Measurements from ENCODE around the gene TRIM60.

TRIM60 gene

DNA sequence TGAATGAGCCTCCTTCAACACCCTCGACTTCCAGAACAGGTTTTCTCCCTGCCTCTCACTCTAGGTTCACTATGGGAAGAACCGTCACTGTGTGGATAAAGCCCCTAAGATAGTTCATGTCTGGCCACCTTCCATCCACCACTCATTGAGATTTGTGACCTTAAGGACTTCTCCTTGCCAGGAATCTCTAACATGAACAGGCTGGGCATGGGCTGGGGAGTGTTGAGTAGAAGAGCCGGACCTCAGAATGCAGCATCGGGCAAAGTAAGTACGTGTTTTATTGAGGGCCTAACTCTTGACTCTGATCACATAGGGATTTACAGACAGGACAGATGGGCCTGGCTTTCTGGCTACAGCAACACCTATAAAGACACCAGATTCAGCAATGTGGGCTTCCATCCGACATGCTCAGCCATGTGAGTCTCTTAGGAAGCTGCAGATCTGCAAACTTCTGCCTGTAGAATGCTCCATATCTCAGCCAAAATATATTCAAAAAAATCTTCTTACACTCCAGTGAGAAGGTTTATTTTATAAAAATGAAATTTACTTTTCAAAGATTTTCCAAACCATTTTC is 26.4 kb upstream of the TRIM60 start:
- H3K9me3 ChIP-seq (ENCODE audit: control insufficient read depth, insufficient read depth, low read length), result no peaks in the 10 kb centered on the region
- H3K27ac ChIP-seq (ENCODE audit: low read depth, low read length), result no peak overlapping the region
- H4K20me1 ChIP-seq (ENCODE audit: control insufficient read depth, insufficient read depth, low read depth, low read length), result no peaks in the 10 kb centered on the region
- no peaks in the 10 kb centered on the region for H3K9me2 ChIP-seq (replicated peaks; ENCODE audit: control insufficient read depth, low read length)
- H3K27me3 ChIP-seq (ENCODE audit: control insufficient read depth, low read length), result no peaks in the 10 kb centered on the region; the same call in 1 of the 2 replicates
- no peaks in the 10 kb centered on the region for H3K79me2 ChIP-seq (ENCODE audit: control insufficient read depth, low read length)
- H3K36me3 ChIP-seq (ENCODE audit: control insufficient read depth, low read length), result no peaks in the 10 kb centered on the region
- no peak overlapping the region for H3K4me3 ChIP-seq (ENCODE audit: low read length)
- no peaks in the 10 kb centered on the region for H3K4me1 ChIP-seq (ENCODE audit: control insufficient read depth, low read length)
- no peak for TF ChIP-seq EZH2phosphoT487 (IDR thresholded peaks at IDR 0.05; ENCODE audit: borderline replicate concordance, low read length)
- TF ChIP-seq, protein P1, sequence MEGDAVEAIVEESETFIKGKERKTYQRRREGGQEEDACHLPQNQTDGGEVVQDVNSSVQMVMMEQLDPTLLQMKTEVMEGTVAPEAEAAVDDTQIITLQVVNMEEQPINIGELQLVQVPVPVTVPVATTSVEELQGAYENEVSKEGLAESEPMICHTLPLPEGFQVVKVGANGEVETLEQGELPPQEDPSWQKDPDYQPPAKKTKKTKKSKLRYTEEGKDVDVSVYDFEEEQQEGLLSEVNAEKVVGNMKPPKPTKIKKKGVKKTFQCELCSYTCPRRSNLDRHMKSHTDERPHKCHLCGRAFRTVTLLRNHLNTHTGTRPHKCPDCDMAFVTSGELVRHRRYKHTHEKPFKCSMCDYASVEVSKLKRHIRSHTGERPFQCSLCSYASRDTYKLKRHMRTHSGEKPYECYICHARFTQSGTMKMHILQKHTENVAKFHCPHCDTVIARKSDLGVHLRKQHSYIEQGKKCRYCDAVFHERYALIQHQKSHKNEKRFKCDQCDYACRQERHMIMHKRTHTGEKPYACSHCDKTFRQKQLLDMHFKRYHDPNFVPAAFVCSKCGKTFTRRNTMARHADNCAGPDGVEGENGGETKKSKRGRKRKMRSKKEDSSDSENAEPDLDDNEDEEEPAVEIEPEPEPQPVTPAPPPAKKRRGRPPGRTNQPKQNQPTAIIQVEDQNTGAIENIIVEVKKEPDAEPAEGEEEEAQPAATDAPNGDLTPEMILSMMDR (IDR thresholded peaks at IDR 0.05; ENCODE audit: low read depth, low read length, poor library complexity, severe bottlenecking), result no peak
- H3F3A ChIP-seq (ENCODE audit: control insufficient read depth, insufficient read depth), result no peaks in the 10 kb centered on the region
- no peak overlapping the region for H3K4me2 ChIP-seq (ENCODE audit: low read length)

DNA sequence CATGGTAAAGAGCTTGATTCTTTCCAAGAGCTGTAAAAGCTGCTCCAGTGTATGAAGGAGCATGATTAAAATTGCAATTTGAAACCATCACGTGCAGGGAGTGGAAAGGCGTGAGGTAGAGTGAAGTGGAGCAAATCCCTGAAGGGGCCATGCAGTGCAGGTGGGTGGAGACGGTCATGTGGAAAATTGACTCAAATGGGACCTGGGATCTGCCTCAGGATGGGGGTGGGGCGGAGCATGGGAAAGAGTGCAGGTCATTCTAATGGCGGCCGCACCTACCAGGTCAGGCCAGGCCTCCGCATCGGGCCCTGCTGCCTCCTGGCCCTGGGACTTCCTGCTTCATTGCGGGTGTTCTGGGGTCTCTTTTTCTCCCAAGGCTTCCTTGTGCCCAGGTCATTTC is 25.3 kb upstream of the TRIM60 start:
- H3K4me2 ChIP-seq (ENCODE audit: low read length), result no peak overlapping the region
- H3K27ac ChIP-seq (ENCODE audit: low read depth, low read length), result no peak overlapping the region
- H3K9me2 ChIP-seq (replicated peaks; ENCODE audit: control insufficient read depth, low read length), result no peaks in the 10 kb centered on the region
- no peaks in the 10 kb centered on the region for H3K4me1 ChIP-seq (ENCODE audit: control insufficient read depth, low read length)
- H3K36me3 ChIP-seq (ENCODE audit: control insufficient read depth, low read length), result no peaks in the 10 kb centered on the region
- H3K27me3 ChIP-seq (ENCODE audit: control insufficient read depth, low read length), result no peaks in the 10 kb centered on the region; the same call in 1 of the 2 replicates
- H3F3A ChIP-seq (ENCODE audit: control insufficient read depth, insufficient read depth), result no peaks in the 10 kb centered on the region
- H3K79me2 ChIP-seq (ENCODE audit: control insufficient read depth, low read length), result no peaks in the 10 kb centered on the region
- no peaks in the 10 kb centered on the region for H3K9me3 ChIP-seq (ENCODE audit: control insufficient read depth, insufficient read depth, low read length)
- no peak overlapping the region for H3K4me3 ChIP-seq (ENCODE audit: low read length)
- no peaks in the 10 kb centered on the region for H4K20me1 ChIP-seq (ENCODE audit: control insufficient read depth, insufficient read depth, low read depth, low read length)
- TF ChIP-seq, protein P1 (IDR thresholded peaks at IDR 0.05; ENCODE audit: low read depth, low read length, poor library complexity, severe bottlenecking), result no peak

DNA sequence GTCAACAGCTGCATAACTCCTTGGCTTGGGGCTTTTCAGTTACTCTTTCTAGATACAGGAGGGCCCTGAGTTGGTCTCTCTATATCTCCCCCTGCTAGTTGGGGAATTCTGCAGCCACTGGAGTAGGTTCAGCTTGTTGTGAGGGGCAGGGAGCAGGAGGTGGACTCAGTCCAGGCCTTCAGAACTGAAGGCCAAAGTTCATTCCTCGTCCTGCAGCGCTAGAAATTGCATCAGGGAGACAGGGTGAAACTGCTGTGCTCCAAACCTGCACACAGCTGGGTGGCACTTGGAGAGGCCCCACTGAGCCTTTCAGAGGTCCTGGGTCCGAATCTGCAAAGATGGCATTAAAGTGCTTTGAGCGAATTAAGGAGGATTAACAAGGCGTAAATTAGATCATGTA is 24.9 kb upstream of the TRIM60 start:
- Histone ChIP-seq H3K36me3 (ENCODE audit: control insufficient read depth, low read length) (no peaks in the 10 kb centered on the region), H3K27me3 (ENCODE audit: control insufficient read depth, low read length) (no peaks in the 10 kb centered on the region; the same call in 1 of the 2 replicates), H3K9me2 (replicated peaks; ENCODE audit: control insufficient read depth, low read length) (no peaks in the 10 kb centered on the region), H3K4me3 (ENCODE audit: low read length) (no peak overlapping the region), H3K79me2 (ENCODE audit: control insufficient read depth, low read length) (no peaks in the 10 kb centered on the region), H4K20me1 (ENCODE audit: control insufficient read depth, insufficient read depth, low read depth, low read length) (no peaks in the 10 kb centered on the region), H3K4me2 (ENCODE audit: low read length) (no peak overlapping the region), H3F3A (ENCODE audit: control insufficient read depth, insufficient read depth) (no peaks in the 10 kb centered on the region), H3K9me3 (ENCODE audit: control insufficient read depth, insufficient read depth, low read length) (no peaks in the 10 kb centered on the region), H3K27ac (ENCODE audit: low read depth, low read length) (no peak overlapping the region), H3K4me1 (ENCODE audit: control insufficient read depth, low read length) (no peaks in the 10 kb centered on the region)
- no peak for TF ChIP-seq EZH2phosphoT487 (IDR thresholded peaks at IDR 0.05; ENCODE audit: borderline replicate concordance, low read length)

DNA sequence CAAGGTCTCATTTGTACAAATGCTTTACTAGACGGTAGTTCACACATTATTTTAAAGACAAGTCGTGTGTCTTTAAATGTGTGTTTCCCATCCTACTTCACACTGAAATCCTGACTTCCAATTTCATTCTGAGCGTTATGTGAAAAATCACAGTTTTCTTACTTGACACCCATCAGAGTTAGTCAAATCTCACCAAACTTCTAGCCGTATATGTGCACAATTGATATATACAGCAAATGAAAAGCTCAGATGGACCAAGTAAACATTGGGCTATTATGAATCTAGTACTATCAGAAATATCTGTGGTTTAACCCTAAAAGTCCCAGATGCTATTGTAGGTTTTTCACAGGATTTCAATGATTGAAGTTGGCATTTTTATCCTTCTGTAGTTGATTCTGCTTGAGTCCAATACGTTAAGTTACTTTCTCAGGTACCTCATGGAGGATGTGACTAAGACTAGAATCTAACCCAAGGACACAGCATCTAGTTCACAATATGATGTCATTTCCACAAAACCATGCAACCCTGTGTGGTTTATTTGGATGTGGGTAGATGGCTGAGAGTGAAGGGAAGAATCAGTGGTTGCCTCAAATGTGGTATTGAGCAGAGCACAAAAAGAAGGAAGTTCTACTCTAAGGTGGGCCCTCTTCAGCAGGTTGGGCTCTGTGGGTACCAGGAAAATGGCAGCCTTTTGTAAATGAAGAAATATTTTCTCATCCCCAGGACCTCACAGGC is 22.1 kb upstream of the TRIM60 start:
- TF ChIP-seq EZH2phosphoT487 (IDR thresholded peaks at IDR 0.05; ENCODE audit: borderline replicate concordance, low read length), result no peak
- TF ChIP-seq, protein P1 (IDR thresholded peaks at IDR 0.05; ENCODE audit: low read depth, low read length, poor library complexity, severe bottlenecking), result no peak
- Histone ChIP-seq H3K79me2 (ENCODE audit: control insufficient read depth, low read length) (no peaks in the 10 kb centered on the region), H3K27ac (ENCODE audit: low read depth, low read length) (no peak overlapping the region), H3K4me3 (ENCODE audit: low read length) (no peak overlapping the region), H4K20me1 (ENCODE audit: control insufficient read depth, insufficient read depth, low read depth, low read length) (no peaks in the 10 kb centered on the region), H3K4me1 (ENCODE audit: control insufficient read depth, low read length) (no peaks in the 10 kb centered on the region), H3K9me3 (ENCODE audit: control insufficient read depth, insufficient read depth, low read length) (no peaks in the 10 kb centered on the region), H3F3A (ENCODE audit: control insufficient read depth, insufficient read depth) (no peaks in the 10 kb centered on the region), H3K4me2 (ENCODE audit: low read length) (no peak overlapping the region), H3K36me3 (ENCODE audit: control insufficient read depth, low read length) (no peaks in the 10 kb centered on the region), H3K9me2 (replicated peaks; ENCODE audit: control insufficient read depth, low read length) (no peaks in the 10 kb centered on the region), H3K27me3 (ENCODE audit: control insufficient read depth, low read length) (no peaks in the 10 kb centered on the region)

All from DOHH2 (cell line).